Fibroblast of skin of right quadriceps (primary cell): ENCODE measurements around the gene ETHE1.
A peak's percentile ranks its signal among the peaks of the same experiment; 100 is the strongest.
"Not testable (repeated sequence)": the region's sequence is repeated elsewhere in the genome, so short reads cannot be mapped to it uniquely, and the experiment has no call there.

Experiments used
- DNase-seq: peaks from one replicate; pipeline ENCODE4 v3.0.0-alpha.2; 2013

Gene ETHE1

GRCh38 chr19:43523696-43524095, 3.3 kb downstream of the ETHE1 start:
- not testable (repeated sequence) for DNase-seq

- no peak for DNase-seq
These were observed 4.1 kb downstream of the ETHE1 start for GRCh38 chr19:43522929-43523328.

GRCh38 chr19:43519436-43520088, 7.4 kb downstream of the ETHE1 start:
- DNase-seq, result peak; percentile 92

GRCh38 chr19:43518051-43518450, 8.9 kb downstream of the ETHE1 start:
- no peak for DNase-seq

- not testable (repeated sequence) for DNase-seq
These were observed 14.6 kb downstream of the ETHE1 start for GRCh38 chr19:43512399-43512798.

GRCh38 chr19:43511324-43511723, 15.7 kb downstream of the ETHE1 start:
- DNase-seq, result no peak

- DNase-seq, result no peak
These were observed 16.3 kb downstream of the ETHE1 start for GRCh38 chr19:43510713-43511112.

- DNase-seq, result no peak
These were observed 19.1 kb downstream of the ETHE1 start for GRCh38 chr19:43507880-43508279.

- DNase-seq, result no peak
These were observed 20.4 kb downstream of the ETHE1 start for GRCh38 chr19:43506629-43507028.

GRCh38 chr19:43505941-43506340, 21.1 kb downstream of the ETHE1 start:
- no peak for DNase-seq

- no peak for DNase-seq
These were observed 21.9 kb downstream of the ETHE1 start for GRCh38 chr19:43505186-43505456.

- no peak for DNase-seq
These were observed 22.4 kb downstream of the ETHE1 start, which contains the start of gene PHLDB3 for GRCh38 chr19:43504426-43505185. Gene PHLDB3, minus strand, starts transcription at chr19:43504746. Its CDS starts 628 bp downstream, at chr19:43504118.

GRCh38 chr19:43503501-43504425, 23.2 kb downstream of the ETHE1 start:
- peak; percentile 87 for DNase-seq

GRCh38 chr19:43502419-43502976, 24.5 kb downstream of the ETHE1 start:
- DNase-seq, result no peak

GRCh38 chr19:43501661-43502418, 25.2 kb downstream of the ETHE1 start:
- DNase-seq, result no peak

- DNase-seq, result no peak
These were observed 28.0 kb downstream of the ETHE1 start for GRCh38 chr19:43499042-43499441.

GRCh38 chr19:43498233-43498842, 28.7 kb downstream of the ETHE1 start:
- DNase-seq, result no peak

GRCh38 chr19:43496960-43497359, 30.0 kb downstream of the ETHE1 start:
- DNase-seq, result no peak

GRCh38 chr19:43495082-43495481, 31.9 kb downstream of the ETHE1 start:
- no peak for DNase-seq

GRCh38 chr19:43490759-43491158, 36.2 kb downstream of the ETHE1 start:
- DNase-seq, result no peak

- DNase-seq, result no peak
These were observed 36.9 kb downstream of the ETHE1 start for GRCh38 chr19:43489979-43490599.

GRCh38 chr19:43489310-43489709, 37.7 kb downstream of the ETHE1 start:
- no peak for DNase-seq
